ENCODE measurements around the gene APOL4.
"Not testable (repeated sequence)": the region's sequence is repeated elsewhere in the genome, so short reads cannot be mapped to it uniquely, and the experiment has no call there.

APOL4 gene

DNA sequence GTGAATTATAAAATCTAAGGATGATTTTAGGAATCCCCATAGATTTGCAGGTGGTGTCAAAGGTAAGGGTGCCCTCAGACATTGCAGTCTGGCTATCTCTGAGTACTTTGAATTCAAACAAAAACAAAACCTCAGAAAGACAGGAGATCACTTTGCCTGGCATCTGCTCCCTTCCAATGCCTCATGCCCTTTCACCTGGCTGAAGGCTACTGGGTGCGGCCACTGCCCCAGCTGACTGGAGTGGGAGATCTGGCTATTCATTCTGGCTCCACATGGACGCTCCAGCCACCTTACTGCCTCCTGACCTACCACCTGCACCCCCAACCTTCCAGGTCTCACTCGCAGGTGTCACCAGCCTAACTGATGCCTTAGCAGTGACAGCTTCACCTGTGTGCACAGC, 28.0 kb upstream of the APOL4 start:
- DNase-seq: not testable (repeated sequence)

GRCh38 chr22:36228944-36229343, 27.3 kb upstream of the APOL4 start:
- DNase-seq: no peak

- DNase-seq: not testable (repeated sequence)
Measured at GRCh38 chr22:36228369-36228768, 26.8 kb upstream of the APOL4 start.

DNA sequence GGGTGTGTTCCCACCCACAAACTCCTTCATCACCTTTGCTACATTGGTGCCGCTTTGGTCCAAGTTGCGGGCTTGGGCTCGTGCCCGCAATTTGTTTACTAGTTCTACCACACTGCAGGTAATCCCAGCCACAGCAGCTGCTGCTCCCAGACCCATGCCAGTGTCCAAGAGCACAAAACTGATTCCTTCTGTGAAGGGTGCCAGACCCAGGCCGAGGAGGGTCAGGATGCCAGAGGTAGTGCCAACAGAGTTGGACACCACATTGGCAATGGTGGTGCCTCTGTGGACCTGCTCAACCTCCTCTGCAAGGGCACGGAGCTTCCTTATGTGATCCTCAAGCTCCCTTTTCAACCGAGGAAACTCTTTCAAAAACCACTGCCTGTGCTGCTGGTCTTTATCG, 26.2 kb upstream of the APOL4 start:
- no peak for DNase-seq

GRCh38 chr22:36227396-36227795, 25.8 kb upstream of the APOL4 start:
- no peak for DNase-seq

DNA sequence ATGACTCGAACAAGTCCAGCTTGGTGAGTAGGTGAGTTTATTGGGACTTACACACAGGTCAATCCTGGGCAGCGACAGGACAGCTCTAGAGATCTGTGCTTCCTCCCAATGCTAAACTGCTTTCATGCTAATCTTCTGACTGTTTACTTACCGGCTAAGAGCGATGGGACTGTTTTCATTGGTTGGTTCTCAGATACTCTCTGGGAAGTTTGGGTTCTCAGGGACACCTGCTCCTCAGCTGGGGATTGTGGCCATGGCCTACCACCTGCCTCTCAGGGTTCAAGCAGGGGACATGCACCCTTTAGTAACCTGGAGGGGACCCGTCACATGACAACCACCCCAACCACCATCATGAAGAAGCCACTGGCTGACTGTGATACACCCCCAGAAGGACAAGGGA, 24.6 kb upstream of the APOL4 start:
- DNase-seq: no peak

DNA sequence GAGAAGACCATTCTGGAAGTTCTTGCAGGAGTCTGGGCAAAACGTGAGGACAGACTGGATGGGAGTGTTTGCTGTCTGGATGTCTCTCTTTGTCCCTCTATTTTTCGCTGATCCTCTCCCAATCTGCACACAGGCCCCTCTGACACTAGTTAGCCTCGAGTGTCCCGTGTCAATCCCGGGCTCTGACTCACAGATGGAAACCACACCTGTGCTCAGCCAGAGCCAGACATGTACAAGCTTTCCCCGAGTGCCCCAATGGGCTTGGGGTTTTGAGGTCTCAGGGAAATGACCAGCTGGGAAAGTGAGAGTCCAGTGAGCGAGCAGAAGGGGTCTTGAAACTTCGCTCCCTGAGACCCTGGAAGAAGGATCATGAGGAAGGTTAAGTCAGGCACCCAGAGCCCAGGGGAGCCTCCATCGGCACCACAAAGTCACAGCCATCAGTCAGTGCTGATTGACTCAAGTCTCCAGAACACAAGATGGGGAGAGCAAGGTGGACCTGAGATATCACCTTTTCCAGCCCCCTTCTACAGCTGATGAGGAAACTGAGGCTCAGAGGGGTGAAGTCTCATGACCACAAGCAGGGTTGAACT, 23.8 kb upstream of the APOL4 start:
- DNase-seq: no peak

DNA sequence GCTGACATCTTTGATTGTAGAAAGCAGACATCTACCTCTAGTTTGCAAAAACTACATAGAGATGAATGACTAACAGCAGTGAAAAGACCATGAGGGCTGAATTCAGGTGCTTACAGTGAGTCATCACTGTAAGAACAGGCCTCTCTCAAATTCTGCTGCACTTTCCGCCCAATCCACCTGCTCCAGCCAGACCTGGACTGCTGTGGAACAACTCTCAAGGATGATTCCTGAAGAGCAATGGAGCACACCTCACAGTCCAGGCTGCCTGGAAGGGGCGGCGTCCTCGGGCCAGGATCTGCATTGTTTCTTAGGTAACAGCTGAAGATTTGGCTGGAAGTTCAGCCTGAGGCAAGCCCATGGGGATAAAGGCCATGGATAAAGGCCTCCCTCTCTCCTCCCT, 22.6 kb upstream of the APOL4 start:
- DNase-seq: no peak

DNA sequence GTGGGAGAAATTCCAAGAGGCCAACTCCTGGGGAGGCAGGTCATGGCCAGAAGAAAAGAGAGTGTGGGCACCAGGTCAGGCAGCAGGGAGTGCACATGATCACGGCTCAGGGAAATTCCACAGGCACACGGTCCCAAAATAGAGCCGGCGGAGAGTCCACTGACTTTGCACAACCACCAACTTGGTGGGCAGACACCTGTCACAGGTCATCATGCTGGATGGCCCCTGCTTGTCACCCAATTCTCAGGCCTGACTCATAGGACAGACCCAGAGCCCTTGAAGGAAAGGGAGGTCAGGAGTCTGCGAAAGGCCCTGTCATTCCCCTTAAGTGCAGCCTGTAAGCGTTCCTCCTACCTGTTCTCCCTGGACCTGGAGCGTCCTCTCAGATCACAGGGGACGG, 21.9 kb upstream of the APOL4 start:
- DNase-seq: no peak

- no peak for DNase-seq
Measured at GRCh38 chr22:36222887-36223450, 21.4 kb upstream of the APOL4 start.

DNA sequence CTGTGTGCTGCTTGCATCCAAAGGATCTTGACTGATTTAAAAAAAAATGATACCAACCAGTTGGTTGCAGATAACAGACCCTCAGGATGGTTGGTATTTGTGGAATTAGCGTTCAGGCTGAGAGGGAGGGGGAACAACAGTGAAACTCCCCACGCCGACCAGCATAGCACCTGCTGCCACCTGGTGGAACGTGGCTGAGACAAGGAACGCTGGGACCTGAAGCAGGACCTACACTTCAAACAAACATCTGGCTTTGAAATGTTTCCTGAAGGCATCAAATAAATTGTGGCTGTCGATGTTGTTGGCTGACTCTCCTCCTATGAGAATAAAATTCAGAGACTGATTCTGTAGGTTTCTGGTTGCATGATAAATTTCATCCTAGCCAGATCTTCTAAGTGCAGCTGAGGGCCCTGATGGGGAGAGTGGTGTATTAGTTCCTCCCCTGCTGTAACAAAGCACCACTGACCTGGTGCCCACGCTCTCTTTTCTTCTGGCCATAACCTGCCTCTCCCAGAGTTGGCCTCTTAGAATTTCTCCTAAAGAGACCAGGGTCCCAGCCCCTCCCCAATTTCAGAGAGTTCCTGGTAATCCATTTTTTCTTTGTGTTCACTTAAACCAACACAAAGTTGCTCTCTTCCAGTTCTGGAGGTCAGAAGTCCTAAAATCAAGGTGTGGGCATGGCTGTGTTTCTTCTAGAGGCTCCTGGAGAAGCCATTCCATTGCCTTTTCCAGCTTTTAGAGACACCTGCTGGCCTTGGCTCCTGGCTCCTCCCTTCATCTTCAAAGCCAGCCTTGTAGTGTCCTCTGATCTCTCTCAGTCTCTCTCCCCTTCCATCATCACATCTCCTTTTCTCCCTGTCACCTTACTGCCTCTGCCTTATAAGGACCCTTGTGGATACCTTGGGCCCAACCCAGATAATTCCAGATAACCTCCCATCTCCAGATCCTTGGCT, 20.5 kb upstream of the APOL4 start:
- peak; percentile 63 for DNase-seq

DNA sequence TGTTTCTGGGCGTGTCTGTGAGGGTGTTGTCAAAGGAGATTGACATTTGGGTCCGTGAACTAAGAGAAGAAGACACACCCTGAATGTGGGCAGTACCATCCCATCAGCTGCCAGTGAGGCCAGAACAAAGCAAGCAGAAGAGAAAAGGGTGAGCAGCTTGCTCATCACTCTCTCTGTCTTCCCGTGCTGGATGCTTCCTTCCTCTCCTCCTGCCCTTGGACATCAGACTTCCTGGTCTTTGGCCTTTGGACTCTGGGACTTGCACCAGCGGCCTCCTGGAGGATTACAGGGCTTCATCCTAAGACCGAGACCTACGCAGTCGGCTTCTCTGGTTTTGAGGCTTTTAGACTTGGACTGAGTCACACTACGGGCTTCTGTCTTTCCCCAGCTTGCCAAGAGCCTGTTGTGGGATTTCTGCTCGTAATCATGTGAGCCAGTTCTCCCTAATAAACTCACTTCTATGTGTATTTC, 18.9 kb upstream of the APOL4 start:
- DNase-seq: no peak

DNA sequence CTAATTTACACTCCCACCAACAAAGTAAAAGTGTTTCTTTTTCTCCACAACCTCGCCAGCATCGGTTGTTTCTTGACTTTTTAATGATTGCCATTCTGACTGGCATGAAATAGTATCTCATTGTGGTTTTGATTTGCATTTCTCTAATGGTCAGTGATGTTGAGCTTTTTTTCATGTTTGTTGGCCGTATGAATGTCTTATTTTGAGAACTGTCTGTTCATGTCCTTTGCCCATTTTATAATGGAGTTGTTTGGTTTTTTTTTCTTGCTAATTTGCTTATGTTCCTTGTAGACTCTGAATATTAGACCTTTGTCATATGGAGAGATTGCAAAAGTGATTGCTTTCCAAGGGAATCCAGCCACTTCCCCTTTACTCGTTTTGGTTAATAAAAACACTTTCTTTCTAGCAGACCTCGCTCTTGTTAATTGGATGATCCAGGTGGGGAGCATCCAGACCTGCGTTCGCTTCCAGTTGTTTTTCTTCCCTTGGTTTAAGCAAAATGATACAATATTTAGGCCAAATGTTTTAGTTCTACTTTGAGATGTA, 17.1 kb upstream of the APOL4 start:
- no peak for DNase-seq

DNA sequence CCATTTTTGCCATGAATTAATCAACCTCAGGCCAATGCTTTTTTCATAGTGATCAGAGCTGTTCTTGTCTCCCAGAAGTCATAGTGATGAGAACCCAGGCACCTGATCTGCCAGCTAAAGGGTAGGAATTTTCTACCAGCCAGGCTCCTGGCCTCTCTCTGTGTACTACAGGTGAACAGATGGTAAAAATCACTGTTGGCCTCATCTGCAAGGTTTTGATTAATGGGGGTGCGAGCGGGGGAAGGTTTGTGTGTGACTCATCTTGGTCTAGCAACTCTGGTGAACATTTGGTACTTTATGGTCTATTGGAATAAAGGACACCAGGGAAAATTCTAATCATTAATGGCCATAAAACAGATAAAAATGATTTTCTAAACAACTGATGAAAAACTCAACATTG, 14.4 kb upstream of the APOL4 start:
- DNase-seq: no peak

GRCh38 chr22:36213586-36213985, 12.0 kb upstream of the APOL4 start:
- no peak for DNase-seq

- no peak for DNase-seq
Measured at GRCh38 chr22:36212901-36213300, 11.3 kb upstream of the APOL4 start.

DNA sequence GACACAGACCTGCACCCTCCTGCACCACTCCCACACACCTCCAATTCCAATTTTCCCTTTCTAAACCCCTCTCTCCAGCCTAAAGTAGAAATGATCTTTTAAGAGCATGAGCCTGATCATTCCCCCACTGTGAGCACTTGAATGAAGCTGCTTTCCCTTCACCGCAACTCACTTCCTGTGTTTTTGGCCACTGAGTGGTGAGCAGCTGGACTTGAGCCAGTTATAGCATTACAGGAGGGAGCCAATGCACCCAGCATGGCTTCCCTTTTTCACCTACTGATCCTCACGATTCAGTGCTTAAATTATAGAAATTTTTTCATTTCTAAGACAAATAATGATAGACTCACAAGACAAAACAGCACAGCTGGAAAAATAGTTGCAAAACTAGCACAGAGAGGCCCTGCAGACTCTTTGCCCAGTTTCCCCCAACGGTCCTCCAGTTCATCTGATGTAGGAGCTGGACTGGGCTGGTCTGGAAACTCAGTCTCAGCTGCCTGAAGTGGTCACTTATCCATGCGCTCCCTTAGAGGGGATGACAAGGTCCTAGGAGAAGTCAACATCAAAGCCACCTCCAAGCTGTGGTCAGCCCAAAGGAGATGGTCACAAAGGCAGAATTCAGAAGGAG, 9.7 kb upstream of the APOL4 start:
- DNase-seq: no peak

- DNase-seq: no peak
Measured at GRCh38 chr22:36210224-36210623, 8.6 kb upstream of the APOL4 start.

DNA sequence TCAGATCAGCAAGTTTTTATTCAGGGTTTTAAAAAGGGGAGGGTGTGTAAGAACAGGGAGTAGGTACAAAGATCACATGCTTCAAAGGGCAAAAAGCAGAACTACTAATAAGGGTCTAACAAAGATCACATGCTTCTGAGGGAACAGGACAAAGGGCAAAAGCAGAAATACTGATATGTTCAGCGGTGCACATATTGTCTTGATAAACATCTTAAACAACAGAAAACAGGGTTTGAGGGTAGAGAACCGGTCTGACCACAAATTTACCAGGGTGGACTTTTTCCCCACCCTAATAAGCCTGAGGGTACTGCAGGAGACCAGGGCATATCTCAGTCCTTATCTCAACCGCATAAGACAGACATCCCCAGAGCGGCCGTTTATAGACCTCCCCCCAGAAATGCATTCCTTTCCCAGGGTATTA, 7.9 kb upstream of the APOL4 start:
- DNase-seq: not testable (repeated sequence)

GRCh38 chr22:36208914-36209313, 7.3 kb upstream of the APOL4 start:
- no peak for DNase-seq

DNA sequence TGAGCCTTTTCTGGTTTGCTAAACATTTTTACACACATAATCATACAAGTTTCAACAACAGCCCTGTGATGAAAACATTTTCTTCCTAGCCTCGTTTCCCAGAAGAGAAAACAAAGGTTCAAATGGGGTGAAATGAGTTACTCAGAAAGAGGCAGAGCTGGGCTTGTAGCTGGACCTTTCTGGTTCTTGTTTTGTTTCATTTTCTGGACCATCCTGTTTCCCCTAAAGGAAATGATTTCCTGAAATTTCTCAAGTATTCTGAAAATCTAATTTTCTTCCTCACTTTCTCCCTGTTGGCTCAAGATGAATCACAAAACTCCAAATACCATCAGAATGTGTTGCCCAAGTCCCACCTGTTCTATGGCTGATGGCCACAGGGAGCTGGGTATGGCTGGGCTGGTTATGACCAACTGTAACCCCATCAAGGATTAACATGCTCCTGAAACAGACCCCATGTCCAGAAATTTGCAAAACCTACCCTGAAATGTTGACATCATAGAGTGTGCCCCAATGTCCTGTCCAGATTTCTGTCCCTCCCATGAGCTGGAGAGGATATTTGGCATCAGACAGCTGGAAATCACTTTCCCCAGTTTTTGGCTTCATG, 6.7 kb upstream of the APOL4 start:
- no peak for DNase-seq

- no peak for DNase-seq
Measured at GRCh38 chr22:36206255-36206654, 4.6 kb upstream of the APOL4 start.

DNA sequence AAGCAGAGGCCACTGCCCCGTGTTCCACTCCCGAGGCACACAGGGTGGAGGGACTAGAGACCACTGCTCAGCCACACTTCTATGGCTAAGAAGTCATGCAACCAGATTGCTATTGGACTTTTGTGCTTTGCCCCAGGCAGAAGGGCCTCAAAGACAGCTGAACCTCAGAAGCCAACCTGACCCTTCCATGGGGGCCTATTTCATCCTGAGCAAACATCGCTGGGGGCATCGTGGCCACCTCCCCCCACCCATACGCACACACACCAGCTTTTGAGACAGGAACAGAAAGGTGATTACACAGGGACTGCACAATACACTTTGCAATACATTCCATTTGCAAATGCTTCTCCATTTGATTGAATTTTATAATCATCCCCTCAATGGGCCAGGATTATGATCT, 4.0 kb upstream of the APOL4 start:
- not testable (repeated sequence) for DNase-seq
